Fibroblast of pulmonary artery (primary cell): Measurements from ENCODE around the gene LIMCH1.

ENCODE experiments used
- DNase-seq: peaks from one replicate; pipeline ENCODE4 v3.0.0-alpha.2; 2010; ENCODE audit warnings: low read depth
- H3K4me3 ChIP-seq: replicated peaks from 2 replicates; pipeline ENCODE4 v1.5.1; 2011; ENCODE audit warnings: low read depth, mild to moderate bottlenecking, control low read depth, low read length, moderate library complexity
- CTCF ChIP-seq: IDR thresholded peaks from 2 replicates; pipeline ENCODE4 v1.5.1; 2011; ENCODE audit warnings: mild to moderate bottlenecking, control low read depth, low read length, inconsistent platforms; ENCODE audit errors: missing control alignments

LIMCH1 gene

DNA sequence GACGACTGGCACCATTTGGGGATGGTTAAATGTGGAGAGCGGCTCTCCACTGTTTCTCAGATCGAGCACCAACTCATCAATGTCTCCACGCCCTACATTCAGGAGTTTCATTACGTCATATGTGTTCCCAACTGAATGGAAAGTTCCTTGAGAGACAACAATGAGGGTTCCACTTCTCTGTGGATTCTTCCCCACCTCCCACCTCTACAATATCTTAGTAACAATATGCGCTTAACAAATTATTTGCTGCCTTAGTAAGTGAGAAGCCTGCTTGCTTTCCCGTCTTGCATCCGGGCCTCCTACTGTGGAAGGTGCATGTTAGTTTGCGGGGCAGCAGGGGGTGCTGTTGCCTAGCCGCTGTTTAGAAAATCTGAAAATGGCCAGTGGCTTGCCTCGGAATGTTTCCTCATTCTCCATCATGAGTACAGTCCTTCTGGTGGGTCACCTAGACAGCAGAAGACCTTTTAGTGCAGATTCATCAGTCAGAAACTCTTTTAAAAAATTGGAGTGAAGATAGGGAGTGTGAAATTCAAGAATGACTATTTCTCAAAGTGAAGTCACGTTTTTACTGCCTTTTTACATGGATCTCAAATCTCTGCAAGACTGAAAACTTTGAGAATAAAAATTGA lies 154.9 kb downstream of the LIMCH1 start:
- TF ChIP-seq CTCF = peak; percentile 97
- no peak overlapping the region for H3K4me3 ChIP-seq
- peak; percentile 70 for DNase-seq

DNA sequence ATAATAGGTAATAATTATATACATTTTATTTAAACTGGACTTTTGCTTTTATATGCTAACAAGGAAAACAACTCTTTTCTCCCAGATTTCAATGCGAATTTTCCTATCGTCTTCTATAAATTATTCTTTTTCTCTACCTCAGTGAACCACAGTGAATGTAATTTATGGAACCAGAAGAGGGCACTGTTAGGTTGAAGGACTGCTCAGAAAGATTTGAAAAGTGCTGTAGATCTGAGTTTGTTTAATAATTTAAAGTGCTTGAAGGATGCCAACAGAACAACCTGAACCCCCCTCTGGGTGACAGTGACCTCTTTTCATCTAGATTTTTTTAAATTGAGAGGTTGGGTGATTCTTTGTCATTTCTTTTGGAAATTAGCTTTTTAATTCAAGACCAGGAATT lies 155.7 kb downstream of the LIMCH1 start:
- no peak overlapping the region for H3K4me3 ChIP-seq
- peak; percentile 53 for DNase-seq
- TF ChIP-seq CTCF = peak; percentile 69

GRCh38 chr4:41696131-41696530 lies 158.2 kb downstream of the LIMCH1 start:
- DNase-seq = no peak
- TF ChIP-seq CTCF = no peak
- H3K4me3 ChIP-seq = no peak overlapping the region

DNA sequence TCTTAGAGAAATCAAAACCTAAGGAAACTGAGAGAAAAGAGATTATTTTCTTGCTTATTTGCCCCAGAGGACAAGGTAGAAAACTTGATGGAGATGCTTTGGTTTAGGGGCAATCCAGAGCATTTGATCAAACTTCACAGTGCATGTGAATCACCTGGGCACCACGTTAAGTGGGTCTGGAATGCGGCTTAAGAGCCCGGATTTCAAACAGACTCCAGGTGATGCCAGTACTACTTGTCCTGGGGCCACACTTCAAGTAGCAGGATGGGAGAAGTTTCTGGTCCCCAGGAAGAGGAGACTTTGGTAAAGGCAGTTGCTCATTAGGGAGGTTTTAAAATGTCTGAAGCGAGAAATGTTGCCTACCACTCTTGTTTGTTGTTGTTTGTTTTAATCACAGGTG lies 158.8 kb downstream of the LIMCH1 start:
- DNase-seq = no peak
- H3K4me3 ChIP-seq = no peak overlapping the region
- TF ChIP-seq CTCF = no peak

GRCh38 chr4:41701983-41702382 lies 164.0 kb downstream of the LIMCH1 start:
- TF ChIP-seq CTCF = no peak
- no peak for DNase-seq
- no peak overlapping the region for H3K4me3 ChIP-seq

DNA sequence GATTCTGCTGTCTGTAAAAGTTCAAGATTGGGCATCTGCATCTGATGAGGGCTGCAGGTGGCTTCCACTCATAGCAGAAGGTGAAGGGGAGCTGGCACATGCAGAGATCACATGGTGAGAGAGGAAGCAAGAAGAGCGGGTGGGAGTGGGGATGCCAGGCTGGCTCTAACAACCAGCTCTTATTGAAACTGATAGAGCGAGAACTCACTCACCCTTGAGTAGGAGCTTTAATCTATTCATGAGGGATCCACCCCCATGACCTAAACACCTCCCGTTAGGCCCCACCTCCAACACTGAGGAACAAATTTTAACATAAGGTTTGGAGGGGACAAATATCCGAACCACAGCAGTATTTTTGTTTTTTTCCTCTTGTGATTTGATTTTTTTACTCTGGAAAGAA lies 164.8 kb downstream of the LIMCH1 start:
- DNase-seq = no peak
- TF ChIP-seq CTCF = no peak
- no peak overlapping the region for H3K4me3 ChIP-seq

DNA sequence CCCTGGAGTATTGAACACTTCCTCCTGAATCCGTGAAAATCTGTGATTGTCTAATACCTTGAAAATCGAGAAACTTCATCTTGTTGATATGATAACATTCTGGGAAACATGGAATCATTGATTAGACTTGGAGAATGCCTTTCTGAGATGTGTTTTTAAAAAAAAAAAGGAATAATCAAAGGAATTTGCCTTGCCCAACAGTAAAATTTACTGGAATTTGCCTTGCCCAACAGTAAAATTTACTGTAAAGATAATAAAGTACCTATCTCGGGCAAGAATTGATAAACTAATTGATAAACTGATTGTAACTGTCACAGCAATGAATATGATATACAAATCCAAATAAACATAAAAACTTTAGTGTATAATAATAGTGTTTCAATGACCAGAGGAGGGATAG lies 165.8 kb downstream of the LIMCH1 start:
- TF ChIP-seq CTCF = no peak
- no peak overlapping the region for H3K4me3 ChIP-seq
- DNase-seq = no peak
